GM11168 (cell line): ENCODE results near the gene YJEFN3.

Experiments used
- in situ Hi-C: fragments of 300-500 bp; cut with MboI; formaldehyde crosslinking; loops from one replicate; pipeline ENCODE4 v1.12.0; 2022; ENCODE audit warnings: low sequenced_read_pairs; ENCODE audit not compliant: unreplicated experiment

The YJEFN3 gene

GRCh38 chr19:19535311-19536191 lies 6.8 kb downstream of the YJEFN3 start:
- in situ Hi-C loops, result loop anchor here (25.0 kb wide), 1 partner anchor 252 kb away; no protein-coding TSS in a partner anchor

- in situ Hi-C loops, result loop anchor here (25.0 kb wide), 1 partner anchor 250 kb away; no protein-coding TSS in a partner anchor
These were observed 8.7 kb downstream of the YJEFN3 start for GRCh38 chr19:19537075-19538048.

- in situ Hi-C loops, result loop anchor here (25.0 kb wide), 1 partner anchor 249 kb away; no protein-coding TSS in a partner anchor
These were observed 9.5 kb downstream of the YJEFN3 start, which contains the start of gene CILP2 for GRCh38 chr19:19538061-19538784. Gene CILP2 (plus strand): TSS chr19:19538265. CDS start chr19:19538350, 85 bp downstream.

- in situ Hi-C loops, result loop anchor here (25.0 kb wide), 1 partner anchor 249 kb away; no protein-coding TSS in a partner anchor
These were observed 10.1 kb downstream of the YJEFN3 start for GRCh38 chr19:19538785-19539166.

GRCh38 chr19:19539698-19540063 lies 11.0 kb downstream of the YJEFN3 start:
- in situ Hi-C loops, result loop anchor here (25.0 kb wide), 1 partner anchor 248 kb away; no protein-coding TSS in a partner anchor

- in situ Hi-C loops, result loop anchor here (25.0 kb wide), 1 partner anchor 247 kb away; no protein-coding TSS in a partner anchor
These were observed 11.5 kb downstream of the YJEFN3 start for GRCh38 chr19:19540064-19540714.

- in situ Hi-C loops, result loop anchor here (25.0 kb wide), 1 partner anchor 246 kb away; no protein-coding TSS in a partner anchor
These were observed 12.2 kb downstream of the YJEFN3 start for GRCh38 chr19:19540715-19541515.

- in situ Hi-C loops, result loop anchor here (25.0 kb wide), 1 partner anchor 246 kb away; no protein-coding TSS in a partner anchor
These were observed 12.9 kb downstream of the YJEFN3 start for GRCh38 chr19:19541616-19542015.

- in situ Hi-C loops, result loop anchor here (25.0 kb wide), 1 partner anchor 245 kb away; no protein-coding TSS in a partner anchor
These were observed 13.8 kb downstream of the YJEFN3 start for GRCh38 chr19:19542507-19542906.

- in situ Hi-C loops, result loop anchor here (25.0 kb wide), 1 partner anchor 244 kb away; no protein-coding TSS in a partner anchor
These were observed 14.4 kb downstream of the YJEFN3 start for GRCh38 chr19:19543101-19543500.

GRCh38 chr19:19543640-19544039 lies 14.9 kb downstream of the YJEFN3 start:
- in situ Hi-C loops, result loop anchor here (25.0 kb wide), 1 partner anchor 244 kb away; no protein-coding TSS in a partner anchor

- in situ Hi-C loops, result loop anchor here (25.0 kb wide), 1 partner anchor 243 kb away; no protein-coding TSS in a partner anchor
These were observed 15.7 kb downstream of the YJEFN3 start for GRCh38 chr19:19544257-19544953.

- in situ Hi-C loops, result loop anchor here (25.0 kb wide), 1 partner anchor 242 kb away; no protein-coding TSS in a partner anchor
These were observed 16.4 kb downstream of the YJEFN3 start for GRCh38 chr19:19544954-19545591.

- in situ Hi-C loops, result loop anchor here (25.0 kb wide), 1 partner anchor 242 kb away; no protein-coding TSS in a partner anchor
These were observed 17.0 kb downstream of the YJEFN3 start for GRCh38 chr19:19545707-19546106.

- in situ Hi-C loops, result loop anchor here (25.0 kb wide), 1 partner anchor 241 kb away; no protein-coding TSS in a partner anchor
These were observed 18.0 kb downstream of the YJEFN3 start for GRCh38 chr19:19546751-19547162.

GRCh38 chr19:19547674-19548336 lies 19.1 kb downstream of the YJEFN3 start:
- in situ Hi-C loops, result loop anchor here (25.0 kb wide), 1 partner anchor 239 kb away; no protein-coding TSS in a partner anchor
